OCI-LY3 (cell line): ENCODE data around the gene FADS1.
A peak's percentile ranks its signal among the peaks of the same experiment; 100 is the strongest.

Experiments used
- H2AFZ ChIP-seq: fragments of 200-600, 300-600 bp; shearing (Covaris generic); 2 replicates; pipeline ENCODE4 v1.6.0; 2014; ENCODE audit warnings: antibody characterized with exemption, low read depth, low read length
- H3K27ac ChIP-seq: fragments of 200-600, 300-600 bp; sonication (generic); 2 replicates; pipeline ENCODE4 v1.5.1; 2014; ENCODE audit warnings: mild to moderate bottlenecking, low read length, moderate library complexity, mixed read lengths
- H3K27me3 ChIP-seq: fragments of 200-600, 300-600 bp; sonication (generic); 2 replicates; pipeline ENCODE4 v1.6.1; 2014; ENCODE audit warnings: low read depth, low read length, mixed read lengths
- H3K36me3 ChIP-seq: fragments of 200-600, 300-600 bp; sonication (generic); replicated peaks from 2 replicates; pipeline ENCODE3; 2014; ENCODE audit warnings: low read depth, low read length, mixed read lengths
- H3K4me1 ChIP-seq: fragments of 300-600, 200-600 bp; sonication (generic); 2 replicates; pipeline ENCODE4 v1.6.1; 2014; ENCODE audit warnings: low read length, mixed read lengths
- H3K4me2 ChIP-seq: fragments of 200-600, 300-600 bp; sonication (generic); 2 replicates; pipeline ENCODE4 v1.6.1; 2014; ENCODE audit warnings: low read length, mixed read lengths
- H3K4me3 ChIP-seq: fragments of 300-600, 200-600 bp; sonication (generic); 2 replicates; pipeline ENCODE4 v1.5.1; 2014; ENCODE audit warnings: antibody characterized with exemption, mild to moderate bottlenecking, low read length, moderate library complexity
- H3K79me2 ChIP-seq: fragments of 300-600, 200-600 bp; shearing (Covaris generic); 2 replicates; pipeline ENCODE4 v1.6.1; 2014; ENCODE audit warnings: mild to moderate bottlenecking, low read length, mixed read lengths
- H3K9ac ChIP-seq: fragments of 300-600, 200-600 bp; shearing (Covaris generic); 2 replicates; pipeline ENCODE4 v1.6.0; 2014; ENCODE audit warnings: mild to moderate bottlenecking, low read length, moderate library complexity
- H3K9me3 ChIP-seq: fragments of 200-600, 300-600 bp; shearing (Covaris generic); 2 replicates; pipeline ENCODE4 v1.6.1; 2014; ENCODE audit warnings: low read length, mixed read lengths; ENCODE audit not compliant: insufficient read depth
- H4K20me1 ChIP-seq: fragments of 200-600, 300-600 bp; sonication (generic); 2 replicates; pipeline ENCODE4 v1.6.1; 2016; ENCODE audit warnings: low read length, mixed read lengths; ENCODE audit not compliant: insufficient read depth
- CTCF ChIP-seq: fragments of 200-600, 300-600 bp; sonication (generic); IDR thresholded peaks from 2 replicates; pipeline ENCODE4 v1.5.1; 2014; ENCODE audit warnings: antibody characterized with exemption, low read length, low read depth
- EZH2phosphoT487 ChIP-seq: fragments of 200-600 bp; shearing (Covaris generic); IDR thresholded peaks from 2 replicates; pipeline ENCODE4 v1.6.1; 2018; ENCODE audit warnings: antibody characterized with exemption, mixed run types, low read depth

Gene FADS1

GRCh38 chr11:61795876-61796526 lies 20.8 kb downstream of the FADS1 start:
- Histone ChIP-seq H3K9me3 (no peaks in the 10 kb centered on the region), H2AFZ (no peak overlapping the region), H3K4me2 (no peak overlapping the region), H3K27ac (no peak overlapping the region), H4K20me1 (peaks cover 14% of the 10 kb centered on the region; the same call in 1 of the 2 replicates), H3K9ac (no peak overlapping the region), H3K4me3 (no peak overlapping the region), H3K36me3 (peaks cover 50% of the 10 kb centered on the region), H3K27me3 (no peaks in the 10 kb centered on the region), H3K4me1 (peaks cover 41% of the 10 kb centered on the region), H3K79me2 (peaks cover 99% of the 10 kb centered on the region)
- no peak for TF ChIP-seq CTCF
- TF ChIP-seq EZH2phosphoT487, result no peak

GRCh38 chr11:61795459-61795858 lies 21.3 kb downstream of the FADS1 start:
- Histone ChIP-seq H3K4me2 (no peak overlapping the region), H3K36me3 (peaks cover 48% of the 10 kb centered on the region), H3K27ac (no peak overlapping the region)

GRCh38 chr11:61794579-61794978 lies 22.2 kb downstream of the FADS1 start:
- peak overlapping the region; percentile 22 for H3K4me2 ChIP-seq
- H3K27me3 ChIP-seq, result no peaks in the 10 kb centered on the region
- no peak overlapping the region for H3K27ac ChIP-seq
- H3K36me3 ChIP-seq, result peaks cover 49% of the 10 kb centered on the region
- H3K4me3 ChIP-seq, result no peak overlapping the region
- H4K20me1 ChIP-seq, result peaks cover 11% of the 10 kb centered on the region; the same call in 1 of the 2 replicates
- no peaks in the 10 kb centered on the region for H3K9me3 ChIP-seq
- no peak overlapping the region for H3K9ac ChIP-seq
- H3K79me2 ChIP-seq, result peaks cover 99% of the 10 kb centered on the region
- peaks cover 43% of the 10 kb centered on the region for H3K4me1 ChIP-seq
- H2AFZ ChIP-seq, result no peak overlapping the region
- TF ChIP-seq EZH2phosphoT487, result no peak
- TF ChIP-seq CTCF, result no peak

More at GRCh38 chr11:61795459-61795858, 21.3 kb downstream of the FADS1 start:
- H3K4me1 ChIP-seq, result peaks cover 45% of the 10 kb centered on the region
- TF ChIP-seq EZH2phosphoT487 (no peak), CTCF (no peak)
- H3K9ac ChIP-seq, result no peak overlapping the region
- no peak overlapping the region for H2AFZ ChIP-seq
- H3K9me3 ChIP-seq, result no peaks in the 10 kb centered on the region
- H4K20me1 ChIP-seq, result peaks cover 14% of the 10 kb centered on the region; the same call in 1 of the 2 replicates
- no peaks in the 10 kb centered on the region for H3K27me3 ChIP-seq
- peaks cover 99% of the 10 kb centered on the region for H3K79me2 ChIP-seq
- H3K4me3 ChIP-seq, result no peak overlapping the region

GRCh38 chr11:61793829-61794204 lies 23.0 kb downstream of the FADS1 start:
- Histone ChIP-seq H3K36me3 (peaks cover 51% of the 10 kb centered on the region), H3K4me1 (peaks cover 35% of the 10 kb centered on the region), H3K9me3 (no peaks in the 10 kb centered on the region), H3K79me2 (peaks cover 98% of the 10 kb centered on the region), H3K9ac (peak overlapping the region; percentile 99), H3K4me2 (peak overlapping the region; percentile 77), H3K27ac (peak overlapping the region; percentile 83; the same call in 1 of the 2 replicates), H4K20me1 (peaks cover 8% of the 10 kb centered on the region; the same call in 1 of the 2 replicates), H3K4me3 (peak overlapping the region; percentile 90), H2AFZ (no peak overlapping the region), H3K27me3 (no peaks in the 10 kb centered on the region)
- TF ChIP-seq CTCF (no peak), EZH2phosphoT487 (no peak)
